H1 (cell line): ENCODE measurements around the gene MELTF. TPM values are rescaled to one million over a fixed set of nuclear protein-coding genes. Genes with fewer than 3 reads are reported as not detected.

Source experiments
- SRF ChIP-seq: IDR thresholded peaks from 2 replicates; pipeline ENCODE4 v1.6.1; 2011; ENCODE audit warnings: mild to moderate bottlenecking, low read depth, low read length, moderate library complexity
- polyA plus RNA-seq, 7 experiments: library from polyadenylated mRNA; depleted of rRNA in 3 of 7; stranded (reverse) in 5 of 7; unstranded in 2 of 7; fragments of >200 nt in 5 of 7; fragments of 200-250 nt in 2 of 7; gene quantifications; 1 replicate in 5 of 7; 2 replicates in 1 of 7; 4 replicates in 1 of 7; pipeline versions ENCODE4 v1.2.1 to v1.2.3, GENCODE V29; 2011 to 2013; ENCODE audit warnings: missing spikeins in 2 of 7, mixed read lengths in 2 of 7
- total RNA-seq: library from RNA; stranded (reverse); fragmentation: NEBNext Ultra II Directional; extraction: Animal tissue kit (Norgen Biotek cat#: 25700); gene quantifications from 2 replicates; pipeline ENCODE4 v1.2.1, GENCODE V29; 2021

The MELTF gene
- total and polyA plus RNA-seq, 2 of the 8 experiments (the other 6 are each of a cell fraction or from before 2014, with no cell fraction given): 1.7 to 3.5 TPM

DNA sequence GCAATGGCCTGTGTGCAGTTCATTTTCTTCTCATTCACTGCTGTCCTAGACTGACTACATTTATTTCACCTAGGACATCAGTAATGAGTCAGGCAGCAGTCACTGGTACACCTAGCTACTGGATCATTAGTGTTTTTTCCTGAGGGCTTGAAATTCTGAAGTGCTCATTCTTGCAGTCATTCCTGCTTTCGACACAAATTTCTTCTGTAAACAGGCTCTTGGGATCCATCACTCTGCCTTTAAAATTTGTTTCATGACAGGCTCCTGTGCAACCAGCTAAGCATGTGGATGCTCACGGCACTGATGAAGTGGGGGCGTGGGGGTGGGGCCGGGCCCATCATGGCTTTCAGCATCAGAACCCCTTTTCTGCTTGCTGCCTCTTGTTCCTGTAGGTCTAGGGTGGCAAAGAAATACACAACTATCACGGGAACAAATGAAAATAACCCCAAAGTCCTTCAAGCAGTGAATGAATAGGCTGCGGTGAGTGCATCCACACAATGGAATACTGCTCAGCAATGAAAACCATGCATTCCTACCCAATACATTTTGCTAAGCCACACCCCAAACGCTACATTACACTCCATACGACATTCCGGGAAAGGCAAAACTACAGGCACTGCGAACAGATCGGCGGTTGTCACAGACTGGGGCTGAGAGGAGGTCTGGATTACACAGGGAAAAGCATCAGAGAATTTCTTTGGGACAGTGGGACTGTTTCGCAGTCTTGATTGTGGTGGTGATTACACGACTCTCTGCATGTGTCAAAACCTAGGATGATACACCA lies 9.3 kb upstream of the MELTF start (continued):
- TF ChIP-seq SRF: no peak
